Ovary (tissue), 3 donors: ENCODE measurements around the gene RNPC3.

ENCODE experiments used
- POLR2A ChIP-seq: fragments of 450-650 bp; IDR thresholded peaks from one replicate; pipeline ENCODE4 v1.6.1; 2017; ENCODE audit warnings: antibody characterized with exemption, mild to moderate bottlenecking, moderate library complexity
- TF ChIP-seq, protein P1 (sequence below), 3 donors: fragments of 450-650 bp in 2 of 3; fragments of 200-600 bp in 1 of 3; IDR thresholded peaks; one replicate each; pipeline versions ENCODE4 v1.5.1 to v1.8.0; 2016 to 2022; ENCODE audit warnings: antibody characterized with exemption in 3 of 3, mild to moderate bottlenecking in 1 of 3
- donor health status: DM: no; HTN: no; CAD: no.

DNA sequence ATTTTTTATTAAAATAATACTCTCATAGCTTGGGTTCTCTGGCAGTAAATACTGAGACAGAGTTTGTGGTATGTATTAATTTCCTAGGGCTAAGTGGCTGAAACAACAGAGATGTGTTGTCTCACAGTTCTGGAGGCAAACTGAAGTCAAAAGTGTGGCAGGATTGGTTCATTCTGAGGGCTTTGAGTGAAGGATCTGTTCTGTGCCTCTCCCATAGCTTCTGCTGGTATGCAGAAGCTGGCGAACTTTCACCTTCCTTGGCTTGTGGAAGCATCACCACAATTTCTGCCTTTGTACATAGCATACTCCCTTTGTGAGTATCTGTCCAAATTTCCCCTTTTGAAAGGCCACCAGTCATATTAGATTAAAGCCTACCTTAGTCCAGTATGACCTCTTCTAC lies 21.0 kb downstream of the RNPC3 start:
- TF ChIP-seq, protein P1, sequence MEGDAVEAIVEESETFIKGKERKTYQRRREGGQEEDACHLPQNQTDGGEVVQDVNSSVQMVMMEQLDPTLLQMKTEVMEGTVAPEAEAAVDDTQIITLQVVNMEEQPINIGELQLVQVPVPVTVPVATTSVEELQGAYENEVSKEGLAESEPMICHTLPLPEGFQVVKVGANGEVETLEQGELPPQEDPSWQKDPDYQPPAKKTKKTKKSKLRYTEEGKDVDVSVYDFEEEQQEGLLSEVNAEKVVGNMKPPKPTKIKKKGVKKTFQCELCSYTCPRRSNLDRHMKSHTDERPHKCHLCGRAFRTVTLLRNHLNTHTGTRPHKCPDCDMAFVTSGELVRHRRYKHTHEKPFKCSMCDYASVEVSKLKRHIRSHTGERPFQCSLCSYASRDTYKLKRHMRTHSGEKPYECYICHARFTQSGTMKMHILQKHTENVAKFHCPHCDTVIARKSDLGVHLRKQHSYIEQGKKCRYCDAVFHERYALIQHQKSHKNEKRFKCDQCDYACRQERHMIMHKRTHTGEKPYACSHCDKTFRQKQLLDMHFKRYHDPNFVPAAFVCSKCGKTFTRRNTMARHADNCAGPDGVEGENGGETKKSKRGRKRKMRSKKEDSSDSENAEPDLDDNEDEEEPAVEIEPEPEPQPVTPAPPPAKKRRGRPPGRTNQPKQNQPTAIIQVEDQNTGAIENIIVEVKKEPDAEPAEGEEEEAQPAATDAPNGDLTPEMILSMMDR (IDR thresholded peaks at IDR 0.05), result no peak
- no peak for TF ChIP-seq POLR2A
